Left ventricle myocardium inferior (tissue), 1 donor: ENCODE results near the gene EXO1. TPM values are rescaled to one million over a fixed set of nuclear protein-coding genes. Genes with fewer than 3 reads are reported as not detected.
"Not testable (repeated sequence)": the region's sequence is repeated elsewhere in the genome, so short reads cannot be mapped to it uniquely, and the experiment has no call there.

Experiments
- DNase-seq: peaks from one replicate; pipeline ENCODE4 v3.0.0-alpha.2; 2020
- H3K27ac ChIP-seq: fragments of 200-600 bp; replicated peaks from 2 replicates; pipeline ENCODE4 v1.8.0; 2021
- H3K27me3 ChIP-seq: fragments of 200-600 bp; 2 replicates; pipeline ENCODE4 v1.8.0; 2021; ENCODE audit warnings: low read depth
- H3K36me3 ChIP-seq: fragments of 200-600 bp; 2 replicates; pipeline ENCODE4 v1.8.0; 2021
- H3K4me1 ChIP-seq: fragments of 200-600 bp; 2 replicates; pipeline ENCODE4 v1.8.0; 2021
- H3K4me3 ChIP-seq: fragments of 200-600 bp; 2 replicates; pipeline ENCODE4 v1.8.0; 2021; ENCODE audit warnings: mild to moderate bottlenecking, moderate library complexity
- H3K9me3 ChIP-seq: fragments of 200-600 bp; replicated peaks from 2 replicates; pipeline ENCODE4 v1.8.0; 2021
- CTCF ChIP-seq: fragments of 200-600 bp; IDR thresholded peaks from 2 replicates; pipeline ENCODE4 v1.8.0; 2021; ENCODE audit warnings: antibody characterized with exemption, mild to moderate bottlenecking, borderline replicate concordance
- intact Hi-C: fragments of 100-400 bp; cut with micrococcal nuclease; formaldehyde crosslinking; loops from one replicate; pipeline ENCODE4 v1.11.0; 2022
- total RNA-seq: library from RNA; stranded (reverse); fragmentation: NEBNext Ultra II Directional; extraction: Animal tissue kit (Norgen Biotek cat#: 25700); gene quantifications from one replicate; pipeline ENCODE4 v1.2.1, GENCODE V29; 2021
- donor health status: DM: no; HTN: yes; CAD: no; lungs with severe emphysema.

Gene EXO1
- total RNA-seq, 1 donor from 2014 or later = 0.44 TPM

- TF ChIP-seq CTCF = no peak
- no peak for DNase-seq
- Histone ChIP-seq H3K36me3 (no peaks in the 10 kb centered on the region), H3K27me3 (no peaks in the 10 kb centered on the region), H3K4me1 (peaks cover 18% of the 10 kb centered on the region), H3K27ac (peak overlapping the region; percentile 98), H3K4me3 (peak overlapping the region; percentile 80), H3K9me3 (no peaks in the 10 kb centered on the region)
- intact Hi-C loops = no loop called here
These were observed 536 bp upstream of the EXO1 start for GRCh38 chr1:241847540-241847795.

GRCh38 chr1:241848686-241849344 is 811 bp downstream of the EXO1 start:
- intact Hi-C loops = no loop called here
- no peak for DNase-seq
- TF ChIP-seq CTCF = no peak
- Histone ChIP-seq H3K27me3 (no peaks in the 10 kb centered on the region), H3K27ac (no peak overlapping the region), H3K4me1 (peaks cover 18% of the 10 kb centered on the region), H3K9me3 (no peaks in the 10 kb centered on the region), H3K36me3 (no peaks in the 10 kb centered on the region), H3K4me3 (peak overlapping the region; percentile 80)

- H3K27me3 ChIP-seq = no peaks in the 10 kb centered on the region
- H3K4me3 ChIP-seq = no peak overlapping the region
- DNase-seq = no peak
- no peaks in the 10 kb centered on the region for H3K9me3 ChIP-seq
- no peak for TF ChIP-seq CTCF
- H3K36me3 ChIP-seq = no peaks in the 10 kb centered on the region
- H3K4me1 ChIP-seq = peaks cover 18% of the 10 kb centered on the region
- H3K27ac ChIP-seq = no peak overlapping the region
- intact Hi-C loops = no loop called here
These were observed 1.3 kb downstream of the EXO1 start for GRCh38 chr1:241849345-241849695.

- intact Hi-C loops, DNase-seq: not testable (repeated sequence)
These were observed 7.6 kb downstream of the EXO1 start for GRCh38 chr1:241855545-241856140.

GRCh38 chr1:241857131-241857530 is 9.1 kb downstream of the EXO1 start:
- TF ChIP-seq CTCF = no peak
- no peak for DNase-seq
- Histone ChIP-seq H3K27ac (no peak overlapping the region), H3K27me3 (no peaks in the 10 kb centered on the region), H3K36me3 (no peaks in the 10 kb centered on the region), H3K4me3 (no peak overlapping the region), H3K9me3 (no peaks in the 10 kb centered on the region), H3K4me1 (no peaks in the 10 kb centered on the region)
- intact Hi-C loops = no loop called here

More at GRCh38 chr1:241855545-241856140, 7.6 kb downstream of the EXO1 start:
- H3K27ac ChIP-seq, H3K4me3 ChIP-seq, H3K27me3 ChIP-seq, H3K36me3 ChIP-seq, H3K9me3 ChIP-seq, H3K4me1 ChIP-seq: not testable (repeated sequence)

GRCh38 chr1:241860922-241861321 is 12.9 kb downstream of the EXO1 start:
- H3K4me3 ChIP-seq = no peak overlapping the region
- H3K9me3 ChIP-seq = no peaks in the 10 kb centered on the region
- no peak for DNase-seq
- H3K27me3 ChIP-seq = no peaks in the 10 kb centered on the region
- H3K36me3 ChIP-seq = no peaks in the 10 kb centered on the region
- H3K4me1 ChIP-seq = no peaks in the 10 kb centered on the region
- TF ChIP-seq CTCF = no peak
- no peak overlapping the region for H3K27ac ChIP-seq
- intact Hi-C loops = no loop called here
